ENCODE data around the gene CNTNAP2. TPM values are rescaled to one million over a fixed set of nuclear protein-coding genes. Genes with fewer than 3 reads are reported as not detected.

The CNTNAP2 gene
- total and polyA plus RNA-seq, 2 of the 8 experiments (the other 6 are each of a cell fraction or from before 2014, with no cell fraction given), result 27.9 to 71.0 TPM

- H2BK15ac ChIP-seq (ENCODE audit: low read length), result no peak overlapping the region
- no peaks in the 10 kb centered on the region for H4K20me1 ChIP-seq (replicated peaks in 1 of 2; ENCODE audit: control insufficient read depth in 1 of 2, insufficient read depth in 2 of 2, low read length in 2 of 2)
- no peak overlapping the region for H3K14ac ChIP-seq (ENCODE audit: insufficient read length)
- no peak for DNase-seq (ENCODE audit: low read depth in 1 of 2, low spot score in 2 of 2)
- WGBS, 2 experiments (ENCODE audit: extremely low coverage in 1 of 2, insufficient coverage in 1 of 2, insufficient read length in 1 of 2, insufficient replicate concordance in 2 of 2, low coverage in 1 of 2, low lambda C conversion rate in 2 of 2, missing lambda C conversion rate in 1 of 2), result 87% methylated on average over 2 of the region's 2 CpGs; no CpG with 5 or more reads in 1 of the 2 experiments
- no peaks in the 10 kb centered on the region for H3K4me1 ChIP-seq (replicated peaks in 1 of 4; ENCODE audit: control insufficient read depth in 3 of 4, insufficient read depth in 4 of 4, low read length in 3 of 4)
- CTCF ChIA-PET (ENCODE audit: partially characterized antibody), result interaction anchor here (0.9 kb wide), 1 partner anchor 425 kb away, joined by 3 read pairs; no protein-coding TSS in a partner anchor
- no peak overlapping the region for H3K23ac ChIP-seq (ENCODE audit: insufficient read length)
- no peak overlapping the region for H3K4ac ChIP-seq (replicated peaks; ENCODE audit: insufficient read length, low read depth, low read length)
- no peak overlapping the region for H3K4me2 ChIP-seq (ENCODE audit: insufficient read depth in 1 of 2, low read depth in 2 of 2, low read length in 2 of 2)
- no peak overlapping the region for H3K9ac ChIP-seq (replicated peaks in 1 of 4; ENCODE audit: extremely low read depth in 1 of 4, low read depth in 3 of 4, low read length in 3 of 4)
- no peak overlapping the region for H2BK20ac ChIP-seq (ENCODE audit: low read length)
- no peaks in the 10 kb centered on the region for H3K9me3 ChIP-seq (ENCODE audit: insufficient read depth in 2 of 2, low read depth in 1 of 2, low read length in 1 of 2)
- no peaks in the 10 kb centered on the region for H3K27me3 ChIP-seq (replicated peaks in 1 of 4; ENCODE audit: control insufficient read depth in 3 of 4, extremely low read depth in 1 of 4, insufficient read depth in 3 of 4, low read length in 3 of 4)
- no peak overlapping the region for H4K91ac ChIP-seq (replicated peaks; ENCODE audit: insufficient read length, low read length)
- no peak overlapping the region for H4K5ac ChIP-seq (ENCODE audit: insufficient read length, low read depth, low read length)
- H3K56ac ChIP-seq (replicated peaks; ENCODE audit: insufficient read length, low read depth, low read length), result no peak overlapping the region
- no peak overlapping the region for H2BK5ac ChIP-seq (ENCODE audit: low read depth, low read length)
- H2AFZ ChIP-seq (ENCODE audit: low read length), result no peak overlapping the region
- H2AK5ac ChIP-seq (ENCODE audit: low read depth, low read length), result no peak overlapping the region
- H3K27ac ChIP-seq (ENCODE audit: low read depth, low read length), result no peak overlapping the region
- H4K8ac ChIP-seq (ENCODE audit: extremely low read depth, insufficient read depth, low read length), result no peak overlapping the region
- TF ChIP-seq SP1 (IDR thresholded peaks at IDR 0.05; ENCODE audit: low read depth, low read length), result no peak
- TF ChIP-seq SP2 (IDR thresholded peaks at IDR 0.05; ENCODE audit: low read length), result no peak
- TF ChIP-seq CTBP2 (IDR thresholded peaks at IDR 0.05; ENCODE audit: borderline replicate concordance, insufficient read depth, insufficient read length, low read length), result no peak
- no peaks in the 10 kb centered on the region for H3K36me3 ChIP-seq (ENCODE audit: control insufficient read depth in 2 of 4, insufficient read depth in 4 of 4, low read length in 3 of 4)
- H2BK120ac ChIP-seq (replicated peaks; ENCODE audit: low read depth, low read length), result no peak overlapping the region
- H3K4me3 ChIP-seq (ENCODE audit: extremely low read depth in 1 of 4, insufficient read depth in 2 of 4, low read depth in 3 of 4, low read length in 4 of 4), result no peak overlapping the region
- no peaks in the 10 kb centered on the region for H3K23me2 ChIP-seq (ENCODE audit: low read depth, low read length)
- no peak overlapping the region for H2BK12ac ChIP-seq (ENCODE audit: low read depth, low read length)
- POLR2A ChIA-PET (ENCODE audit: partially characterized antibody), result no interaction called here
- no peak for FAIRE-seq
- no peak overlapping the region for H3K18ac ChIP-seq (ENCODE audit: extremely low read depth, low read length)
- no peaks in the 10 kb centered on the region for H3K79me2 ChIP-seq (ENCODE audit: control insufficient read depth in 1 of 2, insufficient read depth in 2 of 2, low read length in 2 of 2)
- no peaks in the 10 kb centered on the region for H3K79me1 ChIP-seq (ENCODE audit: low read depth, low read length)
These were observed 1855.1 kb downstream of the CNTNAP2 start for GRCh38 chr7:147971606-147972110.
